NCI-H187 treated with DMSO at 0.1 percent for 48 hours (cell line): ENCODE data around the gene BABAM1.
A peak's percentile ranks its signal among the peaks of the same experiment; 100 is the strongest.

Source experiments
- DNase-seq: peaks from one replicate; lab custom pipeline; 2025; lab: John Stamatoyannopoulos, UW

Gene BABAM1

GRCh38 chr19:17303940-17304267 lies 36.7 kb downstream of the BABAM1 start:
- no peak for DNase-seq

- DNase-seq: no peak
Observed at GRCh38 chr19:17304386-17305215, 37.4 kb downstream of the BABAM1 start.

- DNase-seq: no peak
Observed at GRCh38 chr19:17305216-17305516, 37.9 kb downstream of the BABAM1 start.

- peak; percentile 76 for DNase-seq
Observed at GRCh38 chr19:17305517-17306284, 38.5 kb downstream of the BABAM1 start, which contains the start of gene MRPL34. TSS of gene MRPL34 (plus strand) at chr19:17305872. CDS start at chr19:17305893, 21 bp downstream.

GRCh38 chr19:17306285-17306714 lies 39.1 kb downstream of the BABAM1 start:
- no peak for DNase-seq

- no peak for DNase-seq
Observed at GRCh38 chr19:17307876-17308377, 40.7 kb downstream of the BABAM1 start.

- DNase-seq: peak; percentile 88
Observed at GRCh38 chr19:17309198-17309964, 42.1 kb downstream of the BABAM1 start, which contains the start of gene DDA1. TSS of gene DDA1 (plus strand) at chr19:17309563. CDS start at chr19:17309655, 92 bp downstream.

- no peak for DNase-seq
Observed at GRCh38 chr19:17309965-17310461, 42.8 kb downstream of the BABAM1 start.

GRCh38 chr19:17311455-17312188 lies 44.4 kb downstream of the BABAM1 start:
- no peak for DNase-seq

GRCh38 chr19:17312189-17313113 lies 45.2 kb downstream of the BABAM1 start:
- no peak for DNase-seq

GRCh38 chr19:17314007-17314593 lies 46.9 kb downstream of the BABAM1 start:
- no peak for DNase-seq

GRCh38 chr19:17318966-17319365 lies 51.7 kb downstream of the BABAM1 start:
- DNase-seq: no peak

GRCh38 chr19:17319473-17320238 lies 52.4 kb downstream of the BABAM1 start:
- DNase-seq: no peak

- DNase-seq: no peak
Observed at GRCh38 chr19:17320435-17320834, 53.2 kb downstream of the BABAM1 start.

- DNase-seq: no peak
Observed at GRCh38 chr19:17321655-17322489, 54.6 kb downstream of the BABAM1 start.

GRCh38 chr19:17322854-17323253 lies 55.6 kb downstream of the BABAM1 start:
- no peak for DNase-seq

GRCh38 chr19:17323300-17323963 lies 56.2 kb downstream of the BABAM1 start:
- no peak for DNase-seq

GRCh38 chr19:17323964-17324332 lies 56.7 kb downstream of the BABAM1 start:
- DNase-seq: no peak
